Heart left ventricle (tissue), 16 donors: ENCODE measurements around the gene JMJD7. TPM values are rescaled to one million over a fixed set of nuclear protein-coding genes. Genes with fewer than 3 reads are reported as not detected.

ENCODE experiments used
- ATAC-seq, 4 donors: fragments of 200-7000 bp; cut with Tn5 transposase; one replicate each; pipeline ENCODE4 v1.9.1; 2020 to 2022; ENCODE audit warnings: moderate library complexity in 4 of 4, mild to moderate bottlenecking in 3 of 4, moderate number of reproducible peaks in 1 of 4
- DNase-seq, 5 donors: peaks; one replicate each; pipeline ENCODE4 v3.0.0-alpha.2; 2020
- H3K27ac ChIP-seq, 12 donors: fragments of 200-600 bp; sonication (generic) in 4 of 12; one replicate each; pipeline versions ENCODE4 v1.5.0 to v1.8.0; 2016 to 2022; ENCODE audit warnings: mild to moderate bottlenecking in 2 of 12
- H3K27me3 ChIP-seq, 9 donors: fragments of 200-600 bp; sonication (generic) in 2 of 9; one replicate each; pipeline versions ENCODE4 v1.5.1 to v1.8.0; 2016 to 2022; ENCODE audit warnings: mild to moderate bottlenecking in 3 of 9
- H3K36me3 ChIP-seq, 9 donors: fragments of 200-600 bp; sonication (generic) in 2 of 9; one replicate each; pipeline versions ENCODE4 v1.5.0 to v1.8.0; 2018 to 2022; ENCODE audit warnings: mild to moderate bottlenecking in 2 of 9
- H3K4me1 ChIP-seq, 12 donors: fragments of 200-600 bp; sonication (generic) in 4 of 12; one replicate each; pipeline versions ENCODE4 v1.5.0 to v1.8.0; 2016 to 2022; ENCODE audit warnings: mild to moderate bottlenecking in 3 of 12
- H3K4me3 ChIP-seq, 12 donors: fragments of 200-600 bp; sonication (generic) in 4 of 12; one replicate each; pipeline versions ENCODE4 v1.5.0 to v1.8.0; 2017 to 2022; ENCODE audit warnings: mild to moderate bottlenecking in 9 of 12, moderate library complexity in 4 of 12
- H3K9me3 ChIP-seq, 12 donors: fragments of 200-600 bp; sonication (generic) in 4 of 12; one replicate each; pipeline versions ENCODE4 v1.5.0 to v1.8.0; 2016 to 2022; ENCODE audit warnings: mild to moderate bottlenecking in 1 of 12
- POLR2A ChIP-seq, 2 donors: fragments of 450-650 bp; IDR thresholded peaks; one replicate each; pipeline ENCODE4 v1.6.1; 2017; ENCODE audit warnings: antibody characterized with exemption in 2 of 2, mild to moderate bottlenecking in 2 of 2, moderate library complexity in 2 of 2
- WGBS, 4 donors: extraction: QIAGEN DNeasy Blood & Tissue Kit in 2 of 4; methylation state at CpG; one replicate each; pipeline versions ENCODE4 v1.1.5 to v1.1.7; 2013 to 2018; 5-methylcytosine and 5-hydroxymethylcytosine counted together
- intact Hi-C, 10 donors: fragments of 100-400 bp; cut with DNase I; formaldehyde crosslinking; loops; one replicate each; pipeline versions ENCODE4 v1.11.1 to v1.14.2; 2022
- polyA plus RNA-seq, 2 donors: library from polyadenylated mRNA; stranded (reverse); fragments of 200-250 nt; gene quantifications; one replicate each; pipeline ENCODE4 v1.2.3, GENCODE V29; 2013
- total RNA-seq, 9 donors: library from RNA; depleted of rRNA in 2 of 9; stranded (reverse); fragments of >200 nt in 2 of 9; fragmentation: NEBNext Ultra II Directional in 3 of 9; extraction: Animal tissue kit (Norgen Biotek cat#: 25700) in 3 of 9; gene quantifications; one replicate each; pipeline versions ENCODE4 v1.1.0 to v1.2.4, GENCODE V29; 2016 to 2023
- TF ChIP-seq, protein P1 (sequence below), 12 donors: fragments of 200-600 bp; sonication (generic) in 4 of 12; IDR thresholded peaks; one replicate each; pipeline versions ENCODE4 v1.5.0 to v1.8.0; 2018 to 2022; ENCODE audit warnings: antibody characterized with exemption in 12 of 12, mild to moderate bottlenecking in 5 of 12
- donor health status: ischemic (EF 13 %, LVEDD 7.1; RV severe dilation, severe dysfunction).
- donor health status: healthy with polysubstance abuse.
- donor health status: DM: no; HTN: yes; CAD: no.
- donor health status: DM: no; HTN: no; CAD: no.
- donor health status: ischemic (EF 25% LVEDD 6.9; RV normal size, moderate dysfunction).
- donor health status: ischemic (EF 25% LVEDD 5.7; RV mildly dilated, moderate dysfunction).
- donor health status: healthy.
- donor health status: DM: yes; HTN: yes; CAD: no.
- donor health status: ischemic (EF 35%, LVEDD 5.7; RV mildly dilated, moderate dysfunction).
- donor health status: nonischemic (EF 11% LVEDD 7.7; RV severe dilation, severe dysfunction).
- donor health status: DM: yes; HTN: yes; CAD: no.
- donor health status: PGD.
- donor health status: ischemic (EF 29% LVEDD 5.4; RV normal size, mild dysfunction).
- donor health status: nonischemic (EF 23%, LVEDD 6.1; RV moderate dilation, normal function).

Gene JMJD7
- total and polyA plus RNA-seq, 11 donors: 5.4 to 20.6 (median 11.8) TPM

DNA sequence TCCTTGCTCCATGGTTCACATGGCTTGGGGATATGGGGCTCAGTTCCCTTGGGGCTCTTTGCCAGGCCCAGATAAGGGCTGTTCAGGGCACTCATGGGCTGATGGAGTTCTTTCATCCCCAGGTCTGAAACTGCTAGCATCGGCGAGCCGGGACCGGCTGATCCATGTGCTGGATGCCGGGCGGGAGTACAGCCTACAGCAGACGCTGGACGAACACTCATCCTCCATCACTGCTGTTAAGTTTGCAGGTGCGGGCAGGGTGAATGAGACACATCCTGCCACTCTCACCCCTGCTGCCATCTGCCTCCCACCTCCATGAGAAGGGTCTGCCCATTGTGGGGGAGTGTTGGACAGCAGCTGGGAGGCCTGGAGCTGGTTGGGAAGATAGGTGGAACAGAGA is 11.1 kb upstream of the JMJD7 start:
- peaks cover 0 to 97% (median 87%) of the 10 kb centered on the region in 9 donors for H3K36me3 ChIP-seq
- WGBS, 4 donors: 94 to 97% (median 97%) methylated on average over 8 to 9 of the region's 9 CpGs

DNA sequence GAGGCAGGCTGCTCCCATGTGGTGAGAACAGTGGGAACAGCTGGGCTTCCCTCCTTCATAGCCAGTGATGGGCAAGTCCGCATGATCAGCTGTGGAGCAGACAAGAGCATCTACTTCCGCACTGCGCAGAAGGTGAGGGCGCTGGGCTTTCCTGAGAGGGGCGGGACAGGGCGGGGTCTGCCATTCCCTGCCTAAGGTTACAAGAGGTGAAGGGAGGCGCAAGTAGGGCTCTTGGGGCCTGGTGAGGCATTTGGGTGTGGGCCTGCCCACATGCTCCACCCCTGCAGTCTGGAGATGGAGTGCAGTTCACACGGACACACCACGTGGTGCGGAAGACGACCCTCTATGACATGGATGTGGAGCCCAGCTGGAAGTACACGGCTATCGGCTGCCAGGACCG is 10.6 kb upstream of the JMJD7 start:
- TF ChIP-seq POLR2A (IDR thresholded peaks at IDR 0.05): no peak
- TF ChIP-seq, protein P1, sequence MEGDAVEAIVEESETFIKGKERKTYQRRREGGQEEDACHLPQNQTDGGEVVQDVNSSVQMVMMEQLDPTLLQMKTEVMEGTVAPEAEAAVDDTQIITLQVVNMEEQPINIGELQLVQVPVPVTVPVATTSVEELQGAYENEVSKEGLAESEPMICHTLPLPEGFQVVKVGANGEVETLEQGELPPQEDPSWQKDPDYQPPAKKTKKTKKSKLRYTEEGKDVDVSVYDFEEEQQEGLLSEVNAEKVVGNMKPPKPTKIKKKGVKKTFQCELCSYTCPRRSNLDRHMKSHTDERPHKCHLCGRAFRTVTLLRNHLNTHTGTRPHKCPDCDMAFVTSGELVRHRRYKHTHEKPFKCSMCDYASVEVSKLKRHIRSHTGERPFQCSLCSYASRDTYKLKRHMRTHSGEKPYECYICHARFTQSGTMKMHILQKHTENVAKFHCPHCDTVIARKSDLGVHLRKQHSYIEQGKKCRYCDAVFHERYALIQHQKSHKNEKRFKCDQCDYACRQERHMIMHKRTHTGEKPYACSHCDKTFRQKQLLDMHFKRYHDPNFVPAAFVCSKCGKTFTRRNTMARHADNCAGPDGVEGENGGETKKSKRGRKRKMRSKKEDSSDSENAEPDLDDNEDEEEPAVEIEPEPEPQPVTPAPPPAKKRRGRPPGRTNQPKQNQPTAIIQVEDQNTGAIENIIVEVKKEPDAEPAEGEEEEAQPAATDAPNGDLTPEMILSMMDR (IDR thresholded peaks at IDR 0.05): no peak
- Histone ChIP-seq H3K9me3 (no peaks in the 10 kb centered on the region), H3K27ac (no peak overlapping the region), H3K27me3 (no peaks in the 10 kb centered on the region), H3K4me1 (no peaks in the 10 kb centered on the region), H3K4me3 (no peak overlapping the region), H3K36me3 (peaks cover 0 to 97% (median 88%) of the 10 kb centered on the region in 9 donors)
- WGBS, 4 donors: 91 to 94% (median 93%) methylated on average over 14 of the region's 14 CpGs
- intact Hi-C loops: loop anchor here in 6 of 10 donors (10.0 kb wide), 3 partner anchors 213 to 343 kb away; partner anchors contain the start of gene TYRO3 (in 3 of the 6)
- ATAC-seq: no peak
- no peak for DNase-seq

More for the DNA sequence above, 11.1 kb upstream of the JMJD7 start:
- no peaks in the 10 kb centered on the region for H3K4me1 ChIP-seq
- TF ChIP-seq POLR2A (IDR thresholded peaks at IDR 0.05): no peak
- TF ChIP-seq, protein P1 (IDR thresholded peaks at IDR 0.05): no peak
- no peaks in the 10 kb centered on the region for H3K9me3 ChIP-seq
- intact Hi-C loops: loop anchor here in 6 of 10 donors (10.0 kb wide), 3 partner anchors 212 to 342 kb away; partner anchors contain the start of gene TYRO3 (in 3 of the 6)
- DNase-seq: no peak
- no peaks in the 10 kb centered on the region for H3K27me3 ChIP-seq
- no peak overlapping the region for H3K27ac ChIP-seq
- no peak overlapping the region for H3K4me3 ChIP-seq
- ATAC-seq: no peak

DNA sequence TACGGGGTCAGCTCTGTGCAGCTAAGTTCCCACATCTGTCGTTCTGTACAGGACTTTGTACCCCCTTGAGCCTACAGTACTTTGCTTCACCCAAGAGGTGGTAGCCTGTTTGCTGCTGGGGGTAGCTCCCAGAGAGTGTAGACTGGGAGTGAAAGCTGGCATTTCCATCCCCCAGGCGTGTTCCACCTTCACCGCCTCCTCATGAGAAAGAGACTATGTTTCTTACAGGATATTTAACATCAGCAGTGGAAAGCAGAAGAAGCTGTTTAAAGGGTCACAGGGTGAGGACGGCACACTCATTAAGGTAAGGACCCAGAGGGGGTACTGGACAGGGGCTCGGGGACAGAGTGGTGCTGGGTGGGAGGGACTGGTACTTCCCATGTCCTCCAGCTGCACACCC is 10.1 kb upstream of the JMJD7 start:
- DNase-seq (no peak), ATAC-seq (no peak)
- Histone ChIP-seq H3K9me3 (no peaks in the 10 kb centered on the region), H3K36me3 (peaks cover 0 to 97% (median 85%) of the 10 kb centered on the region in 9 donors), H3K4me1 (no peaks in the 10 kb centered on the region), H3K4me3 (no peak overlapping the region), H3K27me3 (no peaks in the 10 kb centered on the region), H3K27ac (no peak overlapping the region)
- intact Hi-C loops: loop anchor here in 6 of 10 donors (10.0 kb wide), 3 partner anchors 213 to 343 kb away; partner anchors contain the start of gene TYRO3 (in 3 of the 6)
- TF ChIP-seq, protein P1 (IDR thresholded peaks at IDR 0.05): no peak
- TF ChIP-seq POLR2A (IDR thresholded peaks at IDR 0.05): no peak
- 86 to 98% (median 96%) methylated on average over 5 to 6 of the region's 6 CpGs for WGBS, 4 donors

DNA sequence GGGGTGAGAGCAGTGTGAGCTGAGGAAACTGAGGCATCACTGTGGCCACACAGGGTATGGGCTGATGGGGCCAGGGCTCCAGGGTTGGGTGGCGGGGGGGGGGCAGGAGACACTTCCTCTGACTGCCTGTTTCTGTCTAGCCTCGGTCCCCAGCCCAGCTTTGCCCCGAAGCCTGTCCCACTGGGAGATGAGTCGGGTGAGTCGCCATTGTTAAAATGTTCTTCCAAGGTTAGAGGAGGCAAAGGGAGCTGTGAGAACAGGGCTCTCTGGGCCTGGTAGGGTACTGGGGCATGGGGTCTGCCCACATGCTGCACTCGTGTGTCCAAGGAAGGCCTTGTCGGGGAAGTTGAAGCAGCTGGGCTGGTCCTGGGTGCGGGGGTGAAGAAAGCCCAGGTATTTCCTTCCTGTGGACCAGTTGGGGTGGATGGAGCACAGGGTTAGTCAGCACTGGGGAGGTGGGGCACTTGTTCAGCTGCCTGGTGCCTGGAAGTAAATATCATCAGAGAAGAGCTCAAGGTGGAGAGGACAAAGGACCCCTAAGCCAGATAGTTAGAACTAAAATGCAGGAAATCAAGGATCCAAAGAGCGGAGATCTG is 8.3 kb upstream of the JMJD7 start:
- 89 to 93% (median 90%) methylated on average over 9 of the region's 9 CpGs for WGBS, 4 donors

More for the DNA sequence above, 8.3 kb upstream of the JMJD7 start:
- Histone ChIP-seq H3K27ac (no peak overlapping the region), H3K9me3 (no peaks in the 10 kb centered on the region), H3K27me3 (no peaks in the 10 kb centered on the region), H3K4me3 (no peak overlapping the region), H3K36me3 (peaks cover 0 to 98% (median 83%) of the 10 kb centered on the region in 9 donors), H3K4me1 (no peaks in the 10 kb centered on the region)
- intact Hi-C loops: loop anchor here in 6 of 10 donors (5.0 to 10.0 kb wide), 5 partner anchors 78 to 345 kb away; partner anchors contain the start of genes TYRO3 (in 3 of the 6) and EHD4 (in 1 of the 6)
- ATAC-seq (no peak), DNase-seq (no peak)
- TF ChIP-seq, protein P1 (IDR thresholded peaks at IDR 0.05): no peak
- no peak for TF ChIP-seq POLR2A (IDR thresholded peaks at IDR 0.05)
